Measurements from ENCODE around the gene EDN2.

EDN2 gene

GRCh38 chr1:41486371-41487125 is 2.1 kb upstream of the EDN2 start:
- peak; percentile 62 for DNase-seq
- TF ChIP-seq CTCF (IDR thresholded peaks at IDR 0.05; ENCODE audit: low read depth, low read length, missing control alignments), result no peak
- Histone ChIP-seq H3K27me3 (replicated peaks) (no peaks in the 10 kb centered on the region), H3K36me3 (replicated peaks) (no peaks in the 10 kb centered on the region), H3K4me3 (ENCODE audit: low read depth, low read length) (no peak overlapping the region), H3K27ac (peak overlapping the region; percentile 5)
- in situ Hi-C loops (cut with HindIII; ENCODE audit: low pct_ligation_motif_present, low sequenced_read_pairs), result no loop called here

GRCh38 chr1:41486053-41486370 is 1.5 kb upstream of the EDN2 start:
- no peak overlapping the region for H3K4me3 ChIP-seq (ENCODE audit: low read depth, low read length)
- TF ChIP-seq CTCF (IDR thresholded peaks at IDR 0.05; ENCODE audit: low read depth, low read length, missing control alignments), result no peak
- peak overlapping the region; percentile 5 for H3K27ac ChIP-seq
- in situ Hi-C loops (cut with HindIII; ENCODE audit: low pct_ligation_motif_present, low sequenced_read_pairs), result no loop called here
- H3K36me3 ChIP-seq (replicated peaks), result no peaks in the 10 kb centered on the region
- no peaks in the 10 kb centered on the region for H3K27me3 ChIP-seq (replicated peaks)
- DNase-seq, result no peak

- no peak for TF ChIP-seq CTCF (IDR thresholded peaks at IDR 0.05; ENCODE audit: low read depth, low read length, missing control alignments)
- DNase-seq, result peak; percentile 72
- in situ Hi-C loops (cut with HindIII; ENCODE audit: low pct_ligation_motif_present, low sequenced_read_pairs), result no loop called here
Observed at GRCh38 chr1:41485605-41486004, 1.1 kb upstream of the EDN2 start.

GRCh38 chr1:41483960-41484401 is 502 bp downstream of the EDN2 start:
- Histone ChIP-seq H3K36me3 (replicated peaks) (no peaks in the 10 kb centered on the region), H3K4me3 (ENCODE audit: low read depth, low read length) (no peak overlapping the region), H3K27me3 (replicated peaks) (no peaks in the 10 kb centered on the region), H3K27ac (no peak overlapping the region)
- no peak for TF ChIP-seq CTCF (IDR thresholded peaks at IDR 0.05; ENCODE audit: low read depth, low read length, missing control alignments)
- no peak for DNase-seq
- in situ Hi-C loops (cut with HindIII; ENCODE audit: low pct_ligation_motif_present, low sequenced_read_pairs), result no loop called here

More at GRCh38 chr1:41485605-41486004, 1.1 kb upstream of the EDN2 start:
- H3K27ac ChIP-seq, result no peak overlapping the region
- H3K27me3 ChIP-seq (replicated peaks), result no peaks in the 10 kb centered on the region
- H3K36me3 ChIP-seq (replicated peaks), result no peaks in the 10 kb centered on the region
- H3K4me3 ChIP-seq (ENCODE audit: low read depth, low read length), result no peak overlapping the region

- in situ Hi-C loops (cut with HindIII; ENCODE audit: low pct_ligation_motif_present, low sequenced_read_pairs), result no loop called here
Observed at GRCh38 chr1:41483001-41483850, 1.3 kb downstream of the EDN2 start.

More at GRCh38 chr1:41483001-41483850, 1.3 kb downstream of the EDN2 start:
- H3K27ac ChIP-seq, result no peak overlapping the region
- no peak for TF ChIP-seq CTCF (IDR thresholded peaks at IDR 0.05; ENCODE audit: low read depth, low read length, missing control alignments)
- H3K4me3 ChIP-seq (ENCODE audit: low read depth, low read length), result no peak overlapping the region
- H3K36me3 ChIP-seq (replicated peaks), result no peaks in the 10 kb centered on the region
- no peak for DNase-seq
- no peaks in the 10 kb centered on the region for H3K27me3 ChIP-seq (replicated peaks)

Measured in brain microvascular endothelial cell (primary cell).